ENCODE measurements around the gene PLXNA4.

- no peak for TF ChIP-seq BHLHE40 (IDR thresholded peaks at IDR 0.05; ENCODE audit: borderline replicate concordance)
- TF ChIP-seq FOXM1 (IDR thresholded peaks at IDR 0.05; ENCODE audit: borderline replicate concordance), result no peak
These were observed 361.8 kb downstream of the PLXNA4 start for GRCh38 chr7:132214452-132214851.
